C4-2B (cell line): ENCODE data around the gene GOLGB1.
"Not testable (repeated sequence)": the region's sequence is repeated elsewhere in the genome, so short reads cannot be mapped to it uniquely, and the experiment has no call there.

Experiments used
- H3K27ac ChIP-seq: fragments of 450-650 bp; 2 replicates; pipeline ENCODE4 v1.5.1; 2017
- CTCF ChIP-seq: fragments of 450-650 bp; conservative IDR thresholded peaks from 2 replicates; pipeline ENCODE4 v1.5.1; 2017; ENCODE audit warnings: mild to moderate bottlenecking
- ZFX ChIP-seq: fragments of 450-650 bp; IDR thresholded peaks from 2 replicates; pipeline ENCODE4 v1.6.1; 2017

Gene GOLGB1

GRCh38 chr3:121703973-121704372, 45.6 kb downstream of the GOLGB1 start:
- no peak overlapping the region for H3K27ac ChIP-seq
- TF ChIP-seq CTCF (no peak), ZFX (no peak)

- no peak for TF ChIP-seq CTCF
- no peak for TF ChIP-seq ZFX
- no peak overlapping the region for H3K27ac ChIP-seq
Observed at GRCh38 chr3:121698901-121699300, 50.6 kb downstream of the GOLGB1 start.

GRCh38 chr3:121698476-121698875, 51.1 kb downstream of the GOLGB1 start:
- no peak for TF ChIP-seq CTCF
- TF ChIP-seq ZFX: no peak
- no peak overlapping the region for H3K27ac ChIP-seq

GRCh38 chr3:121696186-121696585, 53.4 kb downstream of the GOLGB1 start:
- TF ChIP-seq CTCF: no peak
- TF ChIP-seq ZFX: no peak
- no peak overlapping the region for H3K27ac ChIP-seq

- H3K27ac ChIP-seq: no peak overlapping the region
- no peak for TF ChIP-seq ZFX
- TF ChIP-seq CTCF: no peak
Observed at GRCh38 chr3:121692010-121692699, 57.4 kb downstream of the GOLGB1 start.

- no peak overlapping the region for H3K27ac ChIP-seq
- no peak for TF ChIP-seq ZFX
- no peak for TF ChIP-seq CTCF
Observed at GRCh38 chr3:121690777-121691405, 58.6 kb downstream of the GOLGB1 start.

- H3K27ac ChIP-seq: not testable (repeated sequence)
Observed at GRCh38 chr3:121688747-121689146, 60.8 kb downstream of the GOLGB1 start.

- TF ChIP-seq ZFX (no peak), CTCF (no peak)
- no peak overlapping the region for H3K27ac ChIP-seq
Observed at GRCh38 chr3:121681792-121682191, 67.7 kb downstream of the GOLGB1 start.
